ENCODE measurements around the gene STK32B.
"Not testable (repeated sequence)": the region's sequence is repeated elsewhere in the genome, so short reads cannot be mapped to it uniquely, and the experiment has no call there.

The STK32B gene

DNA sequence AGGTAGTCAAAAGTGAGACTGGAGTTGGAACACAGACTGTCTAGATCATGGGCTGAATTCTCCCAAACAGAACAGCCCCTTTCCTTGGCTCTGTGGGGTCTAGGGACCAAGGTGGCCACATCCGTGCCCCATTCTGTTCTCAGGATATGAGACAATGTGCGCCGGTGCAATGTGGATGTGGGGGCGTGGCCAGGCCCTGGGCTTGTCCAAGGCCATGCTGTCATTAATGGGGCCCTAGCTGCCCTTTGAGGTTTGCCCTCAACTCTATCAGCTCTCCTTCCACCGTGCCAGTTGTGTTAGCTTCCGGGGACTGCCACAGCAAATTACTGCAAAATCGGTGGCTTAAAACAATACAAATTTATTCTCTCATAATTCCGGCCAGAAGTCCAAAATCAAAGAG lies 344.5 kb downstream of the STK32B start:
- DNase-seq (ENCODE audit: low read depth), result no peak

DNA sequence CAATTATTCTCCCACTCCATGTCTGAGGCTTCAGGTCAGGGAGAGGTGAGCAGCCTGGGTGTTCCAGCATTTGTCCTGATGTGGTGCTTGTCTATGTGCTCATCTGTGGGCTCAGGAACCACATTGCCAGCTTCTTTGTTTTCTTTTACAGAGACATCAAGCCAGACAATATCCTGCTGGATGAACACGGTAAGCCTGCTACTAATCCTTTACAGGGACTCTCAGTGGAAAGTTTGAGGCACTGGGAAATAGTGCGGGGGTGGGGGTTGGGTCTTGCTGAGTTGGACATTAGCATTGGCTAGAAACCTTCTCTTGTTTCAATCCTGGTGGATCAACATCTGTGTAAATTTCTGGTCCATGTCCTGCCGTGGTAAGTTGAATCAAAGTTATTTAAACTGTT lies 346.8 kb downstream of the STK32B start:
- no peak for DNase-seq (ENCODE audit: low read depth)

DNA sequence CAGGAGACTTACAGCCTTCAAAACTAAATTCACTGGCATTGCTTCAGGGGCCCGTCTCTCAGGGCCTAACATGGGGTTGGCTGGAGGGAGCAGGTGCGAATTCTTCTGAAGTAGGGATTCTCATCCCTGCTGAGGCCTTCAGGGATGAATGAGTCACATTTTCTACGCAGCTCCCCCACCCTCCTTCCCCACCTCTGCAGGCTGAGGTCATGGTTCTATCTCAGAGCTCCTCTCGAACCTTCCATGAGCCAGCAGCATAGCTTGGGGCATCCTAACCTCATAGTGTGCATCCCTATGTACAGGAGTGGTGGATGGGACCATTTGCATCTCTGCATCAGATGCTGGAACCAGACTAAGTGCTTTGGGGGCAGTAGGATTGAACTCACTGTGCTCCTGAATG lies 347.8 kb downstream of the STK32B start:
- no peak for DNase-seq (ENCODE audit: low read depth)

DNA sequence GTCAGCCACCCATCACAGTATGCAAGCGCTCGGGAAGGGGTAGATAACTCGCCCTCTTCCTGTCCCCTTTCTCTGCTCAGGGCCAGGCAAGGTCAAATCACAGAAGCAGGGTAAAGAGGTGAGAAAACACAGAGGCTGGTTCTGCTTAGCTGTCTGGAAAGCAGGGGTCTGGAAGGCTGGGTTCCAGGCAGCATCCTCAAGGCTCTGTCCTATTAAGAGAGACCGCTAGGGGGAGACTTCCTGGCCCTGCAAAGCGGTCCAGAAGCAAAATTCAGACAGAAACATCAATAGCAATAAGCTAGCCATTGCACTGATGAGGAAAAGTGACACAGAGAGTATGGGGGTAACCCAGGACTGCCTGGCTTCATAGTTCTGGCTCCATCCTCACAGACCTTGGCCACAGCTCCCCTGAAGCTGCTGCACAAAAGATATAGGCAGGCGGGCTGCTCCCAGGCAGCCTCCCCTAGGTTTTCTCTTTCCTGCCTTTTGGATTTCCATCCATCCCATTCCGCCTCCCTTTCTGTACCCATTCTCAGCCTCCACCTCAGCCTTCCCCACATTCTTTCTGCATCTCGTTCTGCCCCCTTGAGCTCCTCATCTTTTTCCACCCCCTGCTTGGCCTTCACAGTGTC lies 348.6 kb downstream of the STK32B start:
- no peak for DNase-seq (ENCODE audit: low read depth)

DNA sequence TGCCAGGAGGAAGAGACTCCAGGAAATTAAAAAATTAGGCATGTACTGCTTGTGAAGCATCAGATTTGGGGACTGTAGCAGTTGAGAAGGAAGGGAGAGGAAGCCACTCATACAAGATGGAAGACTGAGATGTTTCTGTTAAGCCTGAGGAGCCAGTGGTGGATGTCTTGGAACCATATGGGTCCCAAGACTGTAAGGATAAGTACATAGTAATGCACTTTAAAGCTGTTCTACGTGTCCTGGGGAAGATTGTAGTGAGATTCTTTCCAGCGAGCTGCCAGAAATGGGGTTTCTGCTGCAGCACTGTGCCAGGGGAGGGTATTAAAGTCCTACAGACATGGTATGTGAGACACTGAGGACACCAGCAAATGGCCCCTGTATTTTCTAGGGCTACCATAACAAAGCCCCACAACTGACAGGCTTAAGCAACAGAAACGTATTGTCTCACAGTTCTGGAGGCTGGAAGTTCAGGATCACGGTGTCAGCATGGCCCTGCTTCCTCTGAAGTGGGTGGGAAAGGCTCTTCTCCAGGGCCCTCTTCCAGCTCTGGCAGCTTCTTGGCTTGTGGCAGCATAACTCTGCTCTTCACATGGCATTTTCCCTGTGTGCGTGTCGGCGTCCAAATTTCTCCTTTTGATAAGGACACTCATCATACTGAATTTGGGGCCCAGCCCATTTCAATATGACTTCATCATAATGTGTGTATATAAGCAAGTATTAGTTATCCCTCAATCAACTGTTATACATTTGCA lies 352.6 kb downstream of the STK32B start:
- no peak for DNase-seq (ENCODE audit: low read depth)

DNA sequence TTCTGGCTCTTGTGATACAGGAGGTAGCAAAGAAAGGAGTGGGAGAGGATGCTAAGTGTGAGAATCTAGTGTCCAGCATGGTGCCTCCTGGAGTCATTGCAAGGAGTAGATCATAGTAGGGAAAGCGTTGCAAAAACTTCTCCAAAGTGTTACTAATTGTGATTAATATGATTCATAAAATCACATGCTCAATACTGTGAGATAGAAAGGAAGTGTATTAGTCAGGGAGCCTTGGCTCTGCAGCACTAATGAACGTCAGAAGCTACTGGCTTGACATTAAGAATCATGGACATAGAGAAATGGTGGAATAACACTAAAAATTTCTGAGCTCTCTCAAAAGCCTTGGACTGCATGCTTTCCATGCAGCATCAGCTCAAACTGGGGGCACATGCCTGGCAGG lies 358.0 kb downstream of the STK32B start:
- no peak for DNase-seq (ENCODE audit: low read depth)

DNA sequence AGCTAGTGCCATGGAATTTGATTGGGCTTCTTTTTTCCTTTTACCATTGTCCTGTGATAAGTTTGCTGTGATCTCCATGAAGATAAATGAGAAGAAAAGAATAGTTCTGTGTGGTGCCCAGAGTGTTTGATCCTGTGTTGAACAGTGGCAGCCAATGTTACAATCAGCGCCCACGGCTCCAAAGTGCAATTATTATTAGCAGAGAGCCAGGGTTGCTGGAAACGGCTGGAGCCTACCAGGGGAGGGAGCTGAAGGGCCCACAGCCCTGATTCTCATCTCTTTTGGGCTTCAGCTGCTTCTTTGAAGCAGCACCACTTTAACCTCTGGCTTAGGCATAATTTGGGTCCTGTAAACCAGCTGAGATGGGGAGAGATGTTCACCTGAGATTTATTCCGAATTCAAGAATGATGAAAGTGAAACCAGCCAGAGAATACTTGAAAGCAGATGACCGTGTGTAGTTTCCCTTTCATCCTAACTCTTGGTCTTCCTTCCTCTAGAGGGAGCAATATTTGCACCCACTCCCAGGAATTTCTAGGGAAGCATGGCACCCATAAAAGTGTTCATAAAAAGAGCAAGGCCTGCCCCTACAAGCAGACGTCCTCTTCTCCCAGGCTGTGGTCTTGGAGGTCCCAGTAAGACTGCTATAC lies 358.8 kb downstream of the STK32B start:
- no peak for DNase-seq (ENCODE audit: low read depth)

DNA sequence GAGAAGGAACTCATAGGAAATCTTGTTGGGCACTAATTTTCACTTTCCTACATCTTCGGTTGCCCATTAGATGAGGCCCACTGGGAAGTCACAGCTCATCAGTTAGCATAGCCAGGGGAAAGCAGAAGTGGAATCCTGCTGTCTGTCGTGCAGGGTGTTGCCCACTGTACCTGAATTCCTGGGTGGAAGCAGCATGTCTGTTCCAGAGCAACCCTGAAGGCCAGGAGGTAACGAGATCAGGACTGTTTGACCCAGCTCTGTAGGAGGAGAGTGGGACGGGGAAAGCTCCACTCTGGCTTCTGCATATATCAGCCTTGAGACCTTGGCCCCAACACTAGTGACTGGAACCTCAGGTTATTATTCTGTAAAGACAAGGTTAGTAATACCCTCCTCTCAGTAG lies 361.0 kb downstream of the STK32B start:
- no peak for DNase-seq (ENCODE audit: low read depth)

DNA sequence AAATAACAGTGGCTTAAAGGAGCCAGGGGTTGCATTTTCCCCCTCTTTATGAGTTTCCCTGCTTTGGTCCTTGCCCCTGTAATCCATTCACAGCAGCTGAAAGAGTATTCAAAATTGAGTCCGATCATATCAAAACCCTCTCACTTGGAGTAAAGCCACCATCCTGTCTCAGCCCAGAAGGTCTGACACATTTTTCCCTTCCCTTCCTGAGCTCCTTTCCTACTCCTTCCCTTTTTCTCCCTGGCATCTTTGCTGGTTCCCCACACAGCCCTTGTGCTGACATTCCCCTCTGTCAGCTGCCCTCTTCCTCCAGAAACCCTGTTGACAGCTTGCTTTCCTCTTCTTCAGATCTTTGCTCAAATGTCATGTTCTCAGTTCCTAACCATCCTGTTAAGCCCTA lies 361.5 kb downstream of the STK32B start:
- DNase-seq (ENCODE audit: low read depth), result no peak

DNA sequence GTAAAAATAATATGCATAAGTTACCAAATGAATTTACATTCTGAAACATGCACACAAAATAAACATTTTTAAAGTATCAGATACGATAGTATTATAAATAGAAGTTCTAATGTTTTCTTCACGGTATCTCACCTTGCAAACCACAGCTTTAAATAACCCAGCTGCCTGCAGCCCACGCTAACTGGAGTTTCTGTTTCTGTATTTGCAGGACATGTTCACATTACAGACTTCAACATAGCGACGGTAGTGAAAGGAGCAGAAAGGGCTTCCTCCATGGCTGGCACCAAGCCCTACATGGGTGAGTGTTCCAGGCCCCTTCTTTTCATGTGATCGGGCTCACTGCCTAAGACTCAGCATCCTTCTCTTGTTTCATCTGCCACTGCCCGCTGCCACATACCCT lies 365.4 kb downstream of the STK32B start:
- no peak for DNase-seq (ENCODE audit: low read depth)

DNA sequence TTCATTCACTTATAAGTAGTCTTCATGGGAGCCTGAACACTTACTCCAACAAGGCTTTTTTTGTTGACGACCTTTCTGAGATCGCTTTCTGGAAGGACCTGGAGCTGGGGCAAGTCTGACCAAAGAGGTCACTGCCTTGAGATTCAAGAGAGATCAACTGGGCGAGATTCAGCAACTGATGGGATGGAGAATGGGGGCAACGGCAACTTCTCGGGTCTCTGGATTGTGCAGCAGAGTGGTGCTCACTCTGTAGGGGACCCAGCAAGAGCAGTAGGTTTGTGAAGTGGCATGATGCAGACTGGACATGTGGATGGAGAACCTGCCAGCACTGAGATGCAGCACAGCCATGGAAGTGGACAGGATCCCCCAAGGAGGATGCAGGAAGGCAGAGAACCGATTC lies 369.0 kb downstream of the STK32B start:
- DNase-seq (ENCODE audit: low read depth), result no peak

DNA sequence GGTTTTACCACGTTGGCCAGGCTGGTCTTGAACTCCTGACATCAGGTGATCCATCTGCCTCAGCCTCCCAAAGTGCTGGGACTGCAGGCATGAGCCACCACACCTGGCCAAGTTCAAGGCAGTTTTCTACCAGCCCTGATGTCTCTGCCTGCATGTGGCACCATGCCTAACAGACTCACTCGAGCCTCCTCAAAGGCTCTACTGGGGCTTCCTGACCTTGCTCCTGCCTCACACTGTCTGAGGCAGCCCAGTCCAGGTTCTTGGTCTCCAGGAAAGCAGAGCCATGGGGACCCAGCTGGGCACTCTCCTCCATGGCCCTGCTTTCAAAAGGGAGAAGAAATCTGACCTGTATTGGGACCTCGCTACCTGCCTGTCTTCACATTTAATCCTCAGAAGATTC lies 370.1 kb downstream of the STK32B start:
- no peak for DNase-seq (ENCODE audit: low read depth)

DNA sequence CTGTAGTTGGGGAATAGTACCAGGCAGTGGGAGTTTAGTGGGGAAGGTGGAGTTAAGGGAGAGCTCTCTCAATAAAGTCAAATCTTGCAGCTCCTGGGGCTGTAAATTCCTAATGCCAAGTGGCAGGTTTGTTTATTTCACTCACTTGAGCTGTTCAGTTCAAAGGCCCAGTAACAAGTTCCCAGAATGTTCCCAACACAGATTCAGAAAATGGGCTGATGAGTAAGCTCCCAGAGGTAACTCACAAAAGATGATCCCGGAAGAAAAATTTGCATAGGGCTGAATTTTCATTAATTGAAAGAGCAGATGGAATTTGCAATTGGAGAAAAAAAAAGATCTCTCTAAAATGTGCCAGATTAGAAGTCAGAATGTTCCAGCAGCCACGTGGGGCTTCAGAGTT lies 370.9 kb downstream of the STK32B start:
- no peak for DNase-seq (ENCODE audit: low read depth)

DNA sequence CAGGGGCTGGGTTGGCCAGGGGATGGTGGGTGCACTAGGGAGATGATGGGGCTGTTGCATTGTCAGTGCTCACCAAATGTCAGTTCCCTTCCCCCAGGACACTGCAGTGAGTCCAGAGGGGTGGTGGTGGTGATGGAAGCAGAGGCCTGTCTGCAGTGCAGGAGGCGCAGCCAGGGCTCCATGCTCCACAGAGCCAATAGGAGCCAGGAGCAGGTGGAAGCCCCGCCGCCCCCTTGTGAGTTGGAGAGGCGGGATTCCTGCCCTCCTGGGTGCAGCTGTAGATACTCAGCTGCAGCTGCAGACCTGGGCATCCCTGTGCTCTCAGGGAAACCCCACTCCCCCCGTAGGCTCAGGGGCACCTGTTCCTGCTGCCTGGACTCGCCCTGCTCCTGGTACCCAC lies 372.4 kb downstream of the STK32B start:
- DNase-seq (ENCODE audit: low read depth), result no peak

DNA sequence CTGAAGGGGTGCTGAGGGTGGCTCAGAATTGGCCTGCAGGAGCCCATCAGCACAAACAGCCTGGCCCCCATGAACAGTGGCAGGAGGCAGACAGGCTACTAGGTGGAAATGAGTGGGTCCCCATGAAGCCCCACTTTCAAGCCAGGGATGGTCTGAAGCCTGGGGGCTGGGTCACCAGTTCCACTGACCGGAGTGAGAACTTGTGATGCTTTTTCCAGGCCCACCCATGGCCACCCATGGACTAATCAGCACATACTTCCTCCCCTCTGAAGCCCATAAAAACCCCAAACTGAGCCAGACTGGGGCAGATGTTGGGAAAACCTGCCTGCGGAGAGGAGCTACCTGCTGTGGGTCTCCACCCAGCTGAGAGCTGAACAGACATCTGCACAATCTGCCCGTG lies 372.9 kb downstream of the STK32B start:
- no peak for DNase-seq (ENCODE audit: low read depth)

DNA sequence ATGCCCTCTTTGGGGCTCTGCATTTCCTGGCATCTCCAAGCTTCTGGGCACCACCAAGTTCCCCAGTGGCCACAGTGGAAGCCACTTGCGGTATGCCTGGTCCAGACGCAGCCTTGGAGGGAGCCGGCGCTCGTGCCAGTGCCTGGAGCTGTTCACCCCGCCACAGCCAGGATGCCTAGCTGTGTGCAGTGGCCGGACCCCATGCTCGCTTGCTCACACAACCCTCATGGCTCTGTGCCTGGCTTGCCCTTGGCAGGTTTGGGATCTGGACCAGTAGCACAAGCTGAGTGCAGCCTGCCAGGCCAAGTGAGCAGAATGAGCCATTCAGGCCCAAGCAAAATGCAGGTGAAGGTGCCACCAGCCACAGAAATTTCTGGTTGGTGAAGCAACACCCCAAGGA lies 373.6 kb downstream of the STK32B start:
- DNase-seq (ENCODE audit: low read depth), result no peak

DNA sequence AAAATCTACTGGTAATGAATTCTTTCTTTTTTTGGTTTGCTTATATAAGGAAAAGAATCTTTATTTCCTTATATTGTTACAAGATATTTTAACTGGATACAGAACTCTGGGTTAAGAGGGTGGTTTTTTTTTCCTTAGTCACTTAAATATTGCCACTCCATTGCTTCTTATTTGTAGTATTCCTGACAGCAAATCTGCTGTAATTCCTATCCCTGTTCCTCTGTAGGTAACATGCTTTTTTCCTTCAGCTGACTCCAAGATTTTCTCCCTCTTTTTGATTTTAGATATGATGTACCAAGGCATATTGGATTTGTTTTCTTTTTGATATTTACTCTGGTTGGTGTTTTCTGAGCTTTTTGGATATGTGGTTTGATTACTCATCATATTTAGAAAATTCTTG lies 378.5 kb downstream of the STK32B start:
- no peak for DNase-seq (ENCODE audit: low read depth)

DNA sequence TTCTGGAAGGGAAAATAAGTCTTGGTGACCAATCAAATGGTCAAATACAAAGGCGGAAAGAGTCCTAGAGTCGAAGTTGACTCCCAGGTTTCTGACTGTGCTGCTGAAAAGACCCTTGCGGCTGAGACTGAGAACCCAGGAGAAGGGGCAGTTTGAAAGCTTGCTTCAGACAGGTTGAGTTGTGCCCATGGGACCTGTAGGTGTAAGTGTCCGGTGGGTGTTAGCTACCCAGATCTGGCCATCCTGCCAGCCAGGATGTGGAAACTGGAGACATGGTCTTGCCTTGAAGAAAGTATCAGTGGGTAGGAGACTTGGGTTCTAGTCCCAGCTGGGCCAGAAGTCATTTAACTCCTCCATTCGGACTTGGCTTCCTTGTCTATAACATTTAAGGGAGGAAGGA lies 381.9 kb downstream of the STK32B start:
- DNase-seq (ENCODE audit: low read depth), result no peak

DNA sequence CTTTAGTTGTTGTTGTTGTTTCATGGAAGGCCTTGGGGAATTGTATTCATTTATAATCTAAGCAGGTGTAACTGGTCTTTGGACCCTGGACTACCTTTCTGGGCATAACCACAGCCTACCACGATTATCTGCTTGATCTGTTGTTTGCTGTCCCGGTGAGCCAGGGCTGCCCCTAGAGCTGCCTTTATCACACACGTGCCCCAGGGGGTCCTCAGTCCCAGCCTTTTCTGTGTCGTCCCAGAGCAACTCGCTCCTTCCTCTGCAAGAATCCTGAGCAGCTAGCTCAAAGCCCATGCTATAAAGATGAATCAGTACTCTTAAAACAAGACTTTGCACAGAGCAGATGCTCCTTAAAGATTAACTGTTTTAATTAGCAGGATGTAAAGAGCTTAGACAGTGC lies 383.9 kb downstream of the STK32B start:
- no peak for DNase-seq (ENCODE audit: low read depth)

DNA sequence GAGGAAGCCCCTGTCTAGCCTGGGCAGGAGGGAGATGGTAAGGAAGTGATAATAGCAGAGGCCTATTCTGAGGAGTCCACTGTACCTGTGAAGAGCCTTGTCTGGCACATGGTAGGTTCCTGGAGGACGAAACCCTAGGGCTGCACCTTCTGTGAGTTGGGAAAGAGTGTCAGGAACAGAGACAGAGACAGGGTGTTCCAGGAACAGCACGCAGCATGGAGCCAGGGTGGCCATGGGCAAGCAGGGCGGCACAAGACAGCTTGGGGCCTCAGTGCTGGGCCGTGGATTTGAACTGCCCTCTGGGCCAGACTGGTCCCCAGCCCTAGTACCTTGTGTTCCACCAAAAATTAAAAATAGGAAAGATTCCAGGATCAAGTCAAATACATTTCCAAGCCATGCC lies 384.5 kb downstream of the STK32B start:
- DNase-seq (ENCODE audit: low read depth), result no peak

DNA sequence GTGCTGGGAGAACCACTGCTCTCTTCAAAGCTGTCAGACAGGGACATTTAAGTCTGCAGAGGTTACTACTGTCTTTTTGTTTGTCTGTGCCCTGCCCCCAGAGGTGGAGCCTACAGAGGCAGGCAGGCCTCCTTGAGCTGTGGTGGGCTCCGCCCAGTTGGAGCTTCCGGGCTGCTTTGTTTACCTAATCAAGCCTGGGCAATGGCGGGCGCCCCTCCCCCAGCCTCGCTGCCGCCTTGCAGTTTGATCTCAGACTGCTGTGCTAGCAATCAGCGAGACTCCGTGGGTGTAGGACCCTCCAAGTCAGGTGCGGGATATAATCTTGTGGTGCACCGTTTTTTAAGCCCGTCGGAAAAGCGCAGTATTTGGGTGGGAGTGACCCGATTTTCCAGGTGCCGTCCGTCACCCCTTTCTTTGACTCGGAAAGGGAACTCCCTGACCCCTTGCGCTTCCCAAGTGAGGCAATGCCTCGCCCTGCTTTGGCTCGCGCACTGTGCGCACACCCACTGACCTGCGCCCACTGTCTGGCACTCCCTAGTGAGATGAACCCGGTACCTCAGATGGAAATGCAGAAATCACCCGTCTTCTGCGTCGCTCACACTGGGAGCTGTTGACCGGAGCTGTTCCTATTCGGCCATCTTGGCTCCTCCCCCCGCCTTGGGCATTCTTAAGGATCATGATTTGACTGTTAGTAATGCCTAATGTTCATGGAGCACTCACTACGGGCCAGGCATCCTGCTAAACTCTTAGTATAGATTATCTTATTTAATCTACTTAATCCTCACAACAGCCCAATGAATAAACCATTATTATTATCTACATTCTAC lies 392.9 kb downstream of the STK32B start:
- not testable (repeated sequence) for DNase-seq (ENCODE audit: low read depth)

DNA sequence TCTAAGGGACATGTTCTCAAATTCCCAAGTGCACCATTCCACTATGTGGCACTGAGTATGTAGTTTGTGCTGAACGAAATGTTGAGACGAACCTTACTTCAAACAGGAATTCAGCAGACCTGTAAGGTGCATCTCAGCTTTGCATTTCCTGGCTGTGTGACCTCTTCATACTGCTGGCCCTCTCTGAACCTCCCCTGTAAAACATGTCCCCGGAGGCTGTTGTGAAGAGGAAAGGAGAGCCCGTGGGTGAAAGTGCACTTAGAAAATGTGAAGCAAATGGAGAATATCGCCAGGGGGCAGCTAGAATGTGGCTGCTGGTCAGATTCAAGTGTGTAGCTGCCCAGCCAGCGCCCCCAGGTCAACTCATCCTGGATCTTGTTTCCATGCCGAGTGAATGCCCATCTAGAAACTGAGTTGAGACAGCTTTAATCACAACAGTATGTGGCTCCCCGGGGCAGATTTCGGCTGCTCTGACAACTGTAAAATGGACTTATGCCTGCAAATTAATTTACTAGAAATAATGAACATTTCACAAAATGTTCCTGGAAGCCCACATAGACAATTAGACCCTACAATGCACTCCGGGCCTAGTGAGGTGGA lies 393.7 kb downstream of the STK32B start:
- DNase-seq (ENCODE audit: low read depth), result no peak
